Pancreas (tissue), 10 donors: Measurements from ENCODE around the gene MORF4L2. TPM values are rescaled to one million over a fixed set of nuclear protein-coding genes. Genes with fewer than 3 reads are reported as not detected.
"Not testable (repeated sequence)": the region's sequence is repeated elsewhere in the genome, so short reads cannot be mapped to it uniquely, and the experiment has no call there.

Experiments used
- ATAC-seq, 4 donors: fragments of 200-7000 bp; cut with Tn5 transposase; one replicate each; pipeline versions ENCODE4 v1.8.0 to v1.9.1; 2020; ENCODE audit warnings: mild to moderate bottlenecking in 4 of 4, moderate library complexity in 4 of 4
- DNase-seq, 6 donors: peaks; one replicate each; pipeline ENCODE4 v3.0.0-alpha.2; 2020
- FAIRE-seq: peaks from 2 replicates; lab custom pipeline; 2012; peaks lifted over from hg19 to GRCh38; lab: Jason Lieb, UNC
- H3K27ac ChIP-seq, 4 donors: fragments of 200-600 bp; sonication (generic); 1 replicate in 3 of 4; 2 replicates in 1 of 4; pipeline versions ENCODE4 v1.5.0 to v1.8.0; 2020
- H3K27me3 ChIP-seq, 4 donors: fragments of 200-600 bp; one replicate each; pipeline ENCODE4 v1.8.0; 2021
- H3K36me3 ChIP-seq, 3 donors: fragments of 200-600 bp; sonication (generic) in 1 of 3; one replicate each; pipeline versions ENCODE4 v1.5.0 to v1.8.0; 2020 to 2021
- H3K4me1 ChIP-seq, 3 donors: fragments of 200-600 bp; one replicate each; pipeline ENCODE4 v1.8.0; 2021
- H3K4me3 ChIP-seq, 4 donors: fragments of 200-600 bp; sonication (generic) in 2 of 4; one replicate each; pipeline versions ENCODE4 v1.5.0 to v1.8.0; 2020 to 2021
- H3K9me3 ChIP-seq, 4 donors: fragments of 200-600 bp; one replicate each; pipeline ENCODE4 v1.8.0; 2021
- WGBS, 2 donors: extraction: QIAGEN DNeasy Blood & Tissue Kit; methylation state at CpG; one replicate each; pipeline ENCODE4 v1.1.7; 2013; 5-methylcytosine and 5-hydroxymethylcytosine counted together
- intact Hi-C, 3 donors: fragments of 100-400 bp; cut with DNase I; formaldehyde crosslinking; loops; one replicate each; pipeline versions ENCODE4 v1.11.1 to v1.14.2; 2022
- polyA plus RNA-seq, 2 donors: library from polyadenylated mRNA; stranded (reverse); fragments of 200-250 nt; gene quantifications; one replicate each; pipeline ENCODE4 v1.2.3, GENCODE V29; 2013
- total RNA-seq, 6 donors: library from RNA; stranded (reverse); fragmentation: NEBNext Ultra II Directional in 4 of 6; extraction: Animal tissue kit (Norgen Biotek cat#: 25700) in 4 of 6; gene quantifications; one replicate each; pipeline versions ENCODE4 v1.2.1 to v1.2.4, GENCODE V29; 2021 to 2023
- TF ChIP-seq, protein P1 (sequence below), 4 donors: fragments of 200-600 bp; sonication (generic) in 3 of 4; IDR thresholded peaks; one replicate each; pipeline versions ENCODE4 v1.5.0 to v1.8.0; 2021; ENCODE audit warnings: antibody characterized with exemption in 4 of 4
- donor health status: healthy with polysubstance abuse.
- donor health status: DM: no; HTN: no; CAD: no; lungs with moderate emphysema.
- donor health status: DM: no; HTN: no; CAD: no.
- donor health status: control.
- donor health status: control.
- donor health status: Bipolar disorder and iron deficiency.
- donor health status: DM: yes; HTN: yes; CAD: no.
- donor health status: DM: no; HTN: no; CAD: no.
- donor health status: DM: no; HTN: no; CAD: no.
- donor health status: DM: yes; HTN: yes; CAD: no.

MORF4L2 gene
- total and polyA plus RNA-seq, 8 donors, result 83.2 to 191 (median 125) TPM

GRCh38 chrX:103647630-103648029, 38.9 kb downstream of the MORF4L2 start:
- no peak for ATAC-seq
- Histone ChIP-seq H3K36me3 (no peaks in the 10 kb centered on the region), H3K4me3 (no peak overlapping the region), H3K9me3 (no peaks in the 10 kb centered on the region), H3K27me3 (peaks cover 0 to 3% (median 0%) of the 10 kb centered on the region in 4 donors), H3K4me1 (no peaks in the 10 kb centered on the region), H3K27ac (no peak overlapping the region)
- TF ChIP-seq, protein P1, sequence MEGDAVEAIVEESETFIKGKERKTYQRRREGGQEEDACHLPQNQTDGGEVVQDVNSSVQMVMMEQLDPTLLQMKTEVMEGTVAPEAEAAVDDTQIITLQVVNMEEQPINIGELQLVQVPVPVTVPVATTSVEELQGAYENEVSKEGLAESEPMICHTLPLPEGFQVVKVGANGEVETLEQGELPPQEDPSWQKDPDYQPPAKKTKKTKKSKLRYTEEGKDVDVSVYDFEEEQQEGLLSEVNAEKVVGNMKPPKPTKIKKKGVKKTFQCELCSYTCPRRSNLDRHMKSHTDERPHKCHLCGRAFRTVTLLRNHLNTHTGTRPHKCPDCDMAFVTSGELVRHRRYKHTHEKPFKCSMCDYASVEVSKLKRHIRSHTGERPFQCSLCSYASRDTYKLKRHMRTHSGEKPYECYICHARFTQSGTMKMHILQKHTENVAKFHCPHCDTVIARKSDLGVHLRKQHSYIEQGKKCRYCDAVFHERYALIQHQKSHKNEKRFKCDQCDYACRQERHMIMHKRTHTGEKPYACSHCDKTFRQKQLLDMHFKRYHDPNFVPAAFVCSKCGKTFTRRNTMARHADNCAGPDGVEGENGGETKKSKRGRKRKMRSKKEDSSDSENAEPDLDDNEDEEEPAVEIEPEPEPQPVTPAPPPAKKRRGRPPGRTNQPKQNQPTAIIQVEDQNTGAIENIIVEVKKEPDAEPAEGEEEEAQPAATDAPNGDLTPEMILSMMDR (IDR thresholded peaks at IDR 0.05), result no peak
- FAIRE-seq, result peak; percentile 32
- WGBS, 2 donors, result 52 to 89% methylated on average over 1 of the region's 1 CpG
- intact Hi-C loops, result no loop called here
- no peak for DNase-seq

DNA sequence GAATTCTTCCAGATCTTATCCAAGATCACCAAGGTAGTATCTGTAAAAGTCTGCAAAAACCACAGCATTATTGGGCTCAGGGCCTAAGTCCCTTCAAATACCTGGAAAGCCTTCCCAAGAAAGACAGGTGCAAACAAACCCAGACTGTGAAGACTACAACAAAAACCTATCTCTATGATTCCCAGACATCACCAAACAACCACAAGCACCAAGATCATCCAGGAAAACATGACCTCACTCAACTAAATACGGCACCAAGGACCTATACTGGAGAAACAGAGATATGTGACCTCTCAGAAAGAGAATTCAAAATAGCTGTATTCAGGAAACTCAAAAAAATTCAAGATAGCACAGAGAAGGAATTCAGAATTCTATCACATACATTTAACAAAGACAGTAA, 42.4 kb downstream of the MORF4L2 start:
- 72 to 91% methylated on average over 1 of the region's 1 CpG for WGBS, 2 donors
- no peak for FAIRE-seq
- TF ChIP-seq, protein P1 (IDR thresholded peaks at IDR 0.05), result no peak

GRCh38 chrX:103640401-103641155, 45.9 kb downstream of the MORF4L2 start:
- no peaks in the 10 kb centered on the region for H3K9me3 ChIP-seq
- ATAC-seq, result no peak
- no peak overlapping the region for H3K27ac ChIP-seq
- intact Hi-C loops, result no loop called here
- no peaks in the 10 kb centered on the region for H3K4me1 ChIP-seq
- peaks cover 0 to 3% (median 0%) of the 10 kb centered on the region in 4 donors for H3K27me3 ChIP-seq
- no peak for DNase-seq
- no peak overlapping the region for H3K4me3 ChIP-seq
- WGBS, 2 donors, result 68 to 74% methylated on average over 4 of the region's 4 CpGs
- TF ChIP-seq, protein P1 (IDR thresholded peaks at IDR 0.05), result no peak
- no peaks in the 10 kb centered on the region for H3K36me3 ChIP-seq
- FAIRE-seq, result no peak

More for the DNA sequence above, 42.4 kb downstream of the MORF4L2 start:
- ATAC-seq (no peak), DNase-seq (no peak)
- H3K27me3 ChIP-seq, result peaks cover 0 to 3% (median 0%) of the 10 kb centered on the region in 4 donors
- intact Hi-C loops, result no loop called here
- H3K9me3 ChIP-seq, result no peaks in the 10 kb centered on the region
- no peak overlapping the region for H3K4me3 ChIP-seq
- no peaks in the 10 kb centered on the region for H3K36me3 ChIP-seq
- no peaks in the 10 kb centered on the region for H3K4me1 ChIP-seq
- no peak overlapping the region for H3K27ac ChIP-seq

DNA sequence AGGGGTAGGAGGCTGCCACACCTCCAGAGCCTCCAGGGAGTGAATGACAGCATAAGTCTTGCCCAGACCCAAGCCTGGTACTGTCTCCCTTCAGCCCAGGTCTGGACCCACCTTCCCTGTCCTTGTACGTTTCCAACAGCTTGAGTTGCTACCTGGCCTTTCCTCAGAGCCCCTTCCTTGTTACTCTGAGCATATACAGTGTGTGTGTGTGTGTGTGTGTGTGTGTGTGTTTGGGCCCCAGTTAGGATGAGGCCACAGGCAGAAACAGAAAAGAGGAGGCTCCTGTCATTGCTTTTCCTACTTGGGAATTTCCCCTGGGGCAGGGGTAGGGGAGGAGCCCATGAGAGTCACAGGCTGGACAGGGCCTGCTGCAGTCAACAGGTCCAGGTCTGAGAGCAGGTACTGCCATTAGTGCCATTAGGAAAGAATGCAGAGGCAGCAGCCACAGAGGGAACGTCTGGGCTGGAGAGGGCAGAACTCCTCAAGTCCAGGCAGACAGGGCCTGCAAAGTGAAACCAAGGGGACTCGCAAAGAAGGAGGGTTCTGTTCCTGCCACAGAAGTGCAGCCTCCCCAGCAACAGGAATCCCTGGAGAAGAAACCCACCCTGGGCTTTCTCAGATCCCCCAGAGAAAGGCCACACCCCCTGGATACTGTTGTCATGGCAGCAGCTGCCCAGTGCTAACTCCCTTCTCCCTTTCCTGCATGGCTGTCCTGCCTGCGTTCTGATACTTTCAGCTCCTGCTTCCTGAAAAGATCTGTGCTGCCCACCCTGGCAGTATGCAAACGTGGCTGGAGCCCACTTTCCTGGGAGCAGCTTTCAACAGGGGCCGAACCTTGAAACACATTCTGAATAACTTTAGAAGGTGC, 47.8 kb downstream of the MORF4L2 start:
- H3K4me3 ChIP-seq, H3K4me1 ChIP-seq, H3K36me3 ChIP-seq, FAIRE-seq, intact Hi-C loops, H3K27me3 ChIP-seq, DNase-seq, H3K27ac ChIP-seq, H3K9me3 ChIP-seq: not testable (repeated sequence)
- ATAC-seq, result peak in 3 of 4 donors; percentile 55 to 77 (median 67)
- WGBS, 2 donors, result 52 to 60% methylated on average over 6 of the region's 6 CpGs

- TF ChIP-seq, protein P1 (IDR thresholded peaks at IDR 0.05), result no peak
- Histone ChIP-seq H3K4me1 (no peaks in the 10 kb centered on the region), H3K27ac (no peak overlapping the region), H3K36me3 (no peaks in the 10 kb centered on the region), H3K27me3 (no peaks in the 10 kb centered on the region), H3K4me3 (no peak overlapping the region), H3K9me3 (no peaks in the 10 kb centered on the region)
- FAIRE-seq, result no peak
- WGBS, 2 donors, result 72 to 77% methylated on average over 2 of the region's 2 CpGs
- no peak for ATAC-seq
- DNase-seq, result no peak
- intact Hi-C loops, result no loop called here
These were observed 48.7 kb downstream of the MORF4L2 start for GRCh38 chrX:103637604-103638338.
